Vagina (tissue), 2 donors: Measurements from ENCODE around the gene CYYR1.

Experiments used
- POLR2AphosphoS5 ChIP-seq, 2 donors: sonication (generic); formaldehyde crosslinking; IDR thresholded peaks; one replicate each; pipeline ENCODE4 v1.9.0; 2017; ENCODE audit warnings: antibody characterized with exemption in 2 of 2, mild to moderate bottlenecking in 2 of 2, low read depth in 1 of 2; ENCODE audit not compliant: insufficient read depth in 1 of 2
- TF ChIP-seq, protein P1 (sequence below), 3 experiments: fragments of 450-650 bp in 2 of 3; fragments of 200-600 bp in 1 of 3; sonication (generic) in 1 of 3; IDR thresholded peaks; one replicate each; pipeline ENCODE4 v1.5.1; 2017 to 2019; ENCODE audit warnings: antibody characterized with exemption in 3 of 3, mild to moderate bottlenecking in 2 of 3, moderate library complexity in 2 of 3

DNA sequence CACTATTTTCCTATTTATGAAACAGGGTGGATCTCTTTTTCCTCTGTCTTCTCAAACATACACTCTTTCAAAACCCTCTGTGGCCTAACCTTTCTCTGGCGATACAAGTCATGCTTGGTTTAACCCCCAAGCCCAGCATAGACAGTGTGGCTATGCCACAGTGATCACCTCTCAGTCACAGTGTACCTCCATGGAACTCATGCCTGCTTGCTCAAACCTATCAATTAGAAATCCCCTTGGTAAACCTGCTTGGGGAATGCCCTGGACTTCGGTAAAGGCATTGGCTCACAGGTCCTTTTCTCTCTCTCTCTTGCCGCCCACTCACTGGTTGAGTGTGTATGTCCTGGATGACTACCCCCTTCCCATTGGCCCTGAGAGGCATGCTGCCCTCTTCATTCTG lies 147.5 kb downstream of the CYYR1 start:
- TF ChIP-seq, protein P1, sequence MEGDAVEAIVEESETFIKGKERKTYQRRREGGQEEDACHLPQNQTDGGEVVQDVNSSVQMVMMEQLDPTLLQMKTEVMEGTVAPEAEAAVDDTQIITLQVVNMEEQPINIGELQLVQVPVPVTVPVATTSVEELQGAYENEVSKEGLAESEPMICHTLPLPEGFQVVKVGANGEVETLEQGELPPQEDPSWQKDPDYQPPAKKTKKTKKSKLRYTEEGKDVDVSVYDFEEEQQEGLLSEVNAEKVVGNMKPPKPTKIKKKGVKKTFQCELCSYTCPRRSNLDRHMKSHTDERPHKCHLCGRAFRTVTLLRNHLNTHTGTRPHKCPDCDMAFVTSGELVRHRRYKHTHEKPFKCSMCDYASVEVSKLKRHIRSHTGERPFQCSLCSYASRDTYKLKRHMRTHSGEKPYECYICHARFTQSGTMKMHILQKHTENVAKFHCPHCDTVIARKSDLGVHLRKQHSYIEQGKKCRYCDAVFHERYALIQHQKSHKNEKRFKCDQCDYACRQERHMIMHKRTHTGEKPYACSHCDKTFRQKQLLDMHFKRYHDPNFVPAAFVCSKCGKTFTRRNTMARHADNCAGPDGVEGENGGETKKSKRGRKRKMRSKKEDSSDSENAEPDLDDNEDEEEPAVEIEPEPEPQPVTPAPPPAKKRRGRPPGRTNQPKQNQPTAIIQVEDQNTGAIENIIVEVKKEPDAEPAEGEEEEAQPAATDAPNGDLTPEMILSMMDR (IDR thresholded peaks at IDR 0.05), result no peak
- TF ChIP-seq POLR2AphosphoS5 (IDR thresholded peaks at IDR 0.05; ENCODE audit: insufficient read depth in 1 of 2, low read depth in 1 of 2), result no peak
